ENCODE data around the gene CACUL1. TPM values are rescaled to one million over a fixed set of nuclear protein-coding genes. Genes with fewer than 3 reads are reported as not detected.
"Not testable (repeated sequence)": the region's sequence is repeated elsewhere in the genome, so short reads cannot be mapped to it uniquely, and the experiment has no call there.

CACUL1 gene
- total and polyA plus RNA-seq, 2 of the 13 experiments (the other 11 are each of a cell fraction or from before 2014, with no cell fraction given), result 14.2 to 31.0 TPM

- ChIA-PET POLR2A (no interaction called here), CTCF (ENCODE audit: low intra/inter-chr PET ratio, low total read pairs) (no interaction called here)
- ATAC-seq, result no peak
- Histone ChIP-seq H2AFZ (ENCODE audit: low read length) (no peak overlapping the region), H3K4me1 (ENCODE audit: insufficient read depth, low read length) (no peaks in the 10 kb centered on the region), H3K27ac (ENCODE audit: extremely low read length, insufficient read depth, low read length) (no peak overlapping the region), H3K4me3 (replicated peaks in 1 of 3; ENCODE audit: insufficient read depth in 1 of 3, low read depth in 2 of 3, low read length in 3 of 3) (no peak overlapping the region), H4K20me1 (ENCODE audit: insufficient read depth, low read length) (no peaks in the 10 kb centered on the region), H3K79me2 (ENCODE audit: insufficient read depth, low read length) (no peaks in the 10 kb centered on the region), H3K9me3 (ENCODE audit: low read length) (no peaks in the 10 kb centered on the region), H3K9ac (ENCODE audit: insufficient read depth, low read depth, low read length) (no peak overlapping the region), H3K27me3 (ENCODE audit: control insufficient read depth in 1 of 2, insufficient read depth in 2 of 2, low read length in 2 of 2) (0 out of 5 replicates have a peak, but pooled peaks cover 0 to 6% of the 10 kb centered on the region in 2 experiments), H3K4me2 (ENCODE audit: low read depth, low read length) (no peak overlapping the region), H3K36me3 (replicated peaks in 1 of 2; ENCODE audit: control insufficient read depth in 1 of 2, insufficient read depth in 2 of 2, low read length in 2 of 2) (no peaks in the 10 kb centered on the region)
- TF ChIP-seq ZNF276 (CRISPR knock-in tag; IDR thresholded peaks at IDR 0.05; ENCODE audit: low read depth) (no peak), SP140L (CRISPR knock-in tag; IDR thresholded peaks at IDR 0.05; ENCODE audit: borderline replicate concordance) (no peak), YEATS4 (CRISPR knock-in tag; IDR thresholded peaks at IDR 0.05; ENCODE audit: borderline replicate concordance) (no peak), DPF2 (CRISPR knock-in tag; IDR thresholded peaks at IDR 0.05; ENCODE audit: borderline replicate concordance, low read depth) (no peak), KMT2A (CRISPR knock-in tag; IDR thresholded peaks at IDR 0.05) (no peak), HDAC6 (IDR thresholded peaks at IDR 0.05; ENCODE audit: low read depth, low read length) (no peak), MIER2 (CRISPR knock-in tag; IDR thresholded peaks at IDR 0.05) (no peak), NCOA5 (CRISPR knock-in tag; IDR thresholded peaks at IDR 0.05) (no peak), STAT6 (CRISPR knock-in tag; IDR thresholded peaks at IDR 0.05; ENCODE audit: borderline replicate concordance) (no peak), ARNT (IDR thresholded peaks at IDR 0.05) (no peak), ZBTB44 (CRISPR knock-in tag; IDR thresholded peaks at IDR 0.05) (no peak)
- FAIRE-seq, result no peak
- no peak for DNase-seq (ENCODE audit: low spot score)
- in situ Hi-C loops (cut with HindIII; ENCODE audit: extremely low pct_ligation_motif_present, low pct_unique_long_range_greater_than_20kb) (no loop called here), intact Hi-C loops (cut with micrococcal nuclease; ENCODE audit: unreplicated experiment) (no loop called here)
- WGBS (ENCODE audit: low lambda C conversion rate), result 0% methylated on average over 3 of the region's 3 CpGs
- BruUV-seq (replicated peaks), result no TSS peak
These were observed 43.5 kb upstream of the CACUL1 start for GRCh38 chr10:118798231-118798662.

GRCh38 chr10:118794971-118795370 is 40.2 kb upstream of the CACUL1 start:
- BruUV-seq (replicated peaks); H3K36me3 ChIP-seq (replicated peaks in 1 of 2; ENCODE audit: control insufficient read depth in 1 of 2, insufficient read depth in 2 of 2, low read length in 2 of 2); in situ Hi-C loops (cut with HindIII; ENCODE audit: extremely low pct_ligation_motif_present, low pct_unique_long_range_greater_than_20kb); H3K4me1 ChIP-seq (ENCODE audit: insufficient read depth, low read length); H3K4me2 ChIP-seq (ENCODE audit: low read depth, low read length); H4K20me1 ChIP-seq (ENCODE audit: insufficient read depth, low read length); FAIRE-seq; intact Hi-C loops (cut with micrococcal nuclease; ENCODE audit: unreplicated experiment); ATAC-seq; H3K79me2 ChIP-seq (ENCODE audit: insufficient read depth, low read length); H3K9me3 ChIP-seq (ENCODE audit: low read length); CTCF ChIA-PET (ENCODE audit: low intra/inter-chr PET ratio, low total read pairs); H3K27me3 ChIP-seq (ENCODE audit: control insufficient read depth in 1 of 2, insufficient read depth in 2 of 2, low read length in 2 of 2); H3K4me3 ChIP-seq (replicated peaks in 1 of 3; ENCODE audit: insufficient read depth in 1 of 3, low read depth in 2 of 3, low read length in 3 of 3); H3K9ac ChIP-seq (ENCODE audit: insufficient read depth, low read depth, low read length); H2AFZ ChIP-seq (ENCODE audit: low read length); DNase-seq (ENCODE audit: low spot score); H3K27ac ChIP-seq (ENCODE audit: extremely low read length, insufficient read depth, low read length): not testable (repeated sequence)
- POLR2A ChIA-PET, result interaction anchor here (0.6 kb wide), 1 partner anchor 25 kb away, joined by 4 read pairs; no protein-coding TSS in a partner anchor
- 45% methylated on average over 7 of the region's 7 CpGs for WGBS (ENCODE audit: low lambda C conversion rate)

Measured in HepG2 (cell line).